Stimulated activated CD4-positive, alpha-beta T cell treated with anti-CD3 and anti-CD28 coated beads, Interleukin-1b, Interleukin-23, amount 100 ng/mL, for 4 hours (primary cell): ENCODE data around the gene KIF4A.
"Not testable (repeated sequence)": the region's sequence is repeated elsewhere in the genome, so short reads cannot be mapped to it uniquely, and the experiment has no call there.

Experiments used
- DNase-seq, 2 donors: peaks; one replicate each; pipeline ENCODE4 v3.0.0-alpha.2; 2020; ENCODE audit warnings: low read depth in 2 of 2

The KIF4A gene

GRCh38 chrX:70386235-70386634 lies 96.3 kb downstream of the KIF4A start:
- DNase-seq = no peak

GRCh38 chrX:70398899-70399298 lies 109.0 kb downstream of the KIF4A start:
- no peak for DNase-seq

GRCh38 chrX:70400181-70400580 lies 110.3 kb downstream of the KIF4A start:
- not testable (repeated sequence) for DNase-seq

GRCh38 chrX:70402721-70403120 lies 112.8 kb downstream of the KIF4A start:
- no peak for DNase-seq

- DNase-seq = no peak
Observed at GRCh38 chrX:70405003-70405402, 115.1 kb downstream of the KIF4A start.

- DNase-seq = no peak
Observed at GRCh38 chrX:70410921-70411320, 121.0 kb downstream of the KIF4A start.

GRCh38 chrX:70411475-70411874 lies 121.6 kb downstream of the KIF4A start:
- no peak for DNase-seq

- DNase-seq = no peak
Observed at GRCh38 chrX:70421618-70422017, 131.7 kb downstream of the KIF4A start.

- no peak for DNase-seq
Observed at GRCh38 chrX:70422851-70423341, 133.0 kb downstream of the KIF4A start, which contains the start of gene GDPD2. Gene GDPD2 (plus strand): TSS chrX:70423314. CDS start chrX:70424985, 1,671 bp downstream.

GRCh38 chrX:70423936-70424675 lies 134.2 kb downstream of the KIF4A start:
- DNase-seq = no peak

GRCh38 chrX:70424801-70425200 lies 134.9 kb downstream of the KIF4A start:
- DNase-seq = no peak

GRCh38 chrX:70426286-70427278 lies 136.7 kb downstream of the KIF4A start:
- no peak for DNase-seq

GRCh38 chrX:70427365-70427764 lies 137.5 kb downstream of the KIF4A start:
- DNase-seq = no peak

- DNase-seq = no peak
Observed at GRCh38 chrX:70429759-70430158, 139.9 kb downstream of the KIF4A start.

GRCh38 chrX:70432936-70433847 lies 143.3 kb downstream of the KIF4A start:
- no peak for DNase-seq

- DNase-seq = peak; percentile 59 to 65
Observed at GRCh38 chrX:70433848-70434351, 144.0 kb downstream of the KIF4A start.

- peak; percentile 35 to 58 for DNase-seq
Observed at GRCh38 chrX:70434352-70434866, 144.5 kb downstream of the KIF4A start.

GRCh38 chrX:70434914-70435586 lies 145.1 kb downstream of the KIF4A start:
- no peak for DNase-seq

GRCh38 chrX:70436343-70436742 lies 146.4 kb downstream of the KIF4A start:
- DNase-seq = no peak

- DNase-seq = no peak
Observed at GRCh38 chrX:70437011-70437410, 147.1 kb downstream of the KIF4A start.
